Esophagus muscularis mucosa (tissue), 4 donors: ENCODE measurements around the gene PRKCE. TPM values are rescaled to one million over a fixed set of nuclear protein-coding genes. Genes with fewer than 3 reads are reported as not detected.

Experiments used
- DNase-seq: peaks from one replicate; pipeline ENCODE4 v3.0.0-alpha.2; 2017; ENCODE audit errors: extremely low spot score
- H3K27ac ChIP-seq, 4 donors: fragments of 200-600 bp; sonication (generic); replicated peaks in 1 of 4; 1 replicate in 3 of 4; 2 replicates in 1 of 4; pipeline ENCODE4 v1.5.1; 2016 to 2019; ENCODE audit warnings: mild to moderate bottlenecking in 1 of 4
- H3K27me3 ChIP-seq, 4 donors: fragments of 200-600 bp; sonication (generic); one replicate each; pipeline versions ENCODE4 v1.5.1 to v1.6.0; 2016 to 2019
- H3K36me3 ChIP-seq, 4 donors: fragments of 200-600 bp; sonication (generic); one replicate each; pipeline ENCODE4 v1.5.1; 2016 to 2019
- H3K4me1 ChIP-seq, 4 donors: fragments of 200-600 bp; sonication (generic); one replicate each; pipeline ENCODE4 v1.5.1; 2016 to 2019
- H3K4me3 ChIP-seq, 4 donors: fragments of 200-600 bp; sonication (generic); 1 replicate in 2 of 4; 2 replicates in 2 of 4; pipeline ENCODE4 v1.5.1; 2016 to 2019; ENCODE audit warnings: mild to moderate bottlenecking in 4 of 4, moderate library complexity in 1 of 4
- H3K9me3 ChIP-seq, 4 donors: fragments of 200-600 bp; sonication (generic); 1 replicate in 3 of 4; 2 replicates in 1 of 4; pipeline ENCODE4 v1.5.1; 2016 to 2019
- CTCF ChIP-seq, 3 experiments: fragments of 200-600 bp in 2 of 3; fragments of 450-650 bp in 1 of 3; sonication (generic) in 2 of 3; IDR thresholded peaks; one replicate each; pipeline ENCODE4 v1.5.1; 2017 to 2019; ENCODE audit warnings: antibody characterized with exemption in 3 of 3, mild to moderate bottlenecking in 2 of 3, moderate library complexity in 1 of 3
- EP300 ChIP-seq: sonication (generic); formaldehyde crosslinking; IDR thresholded peaks from one replicate; pipeline ENCODE4 v1.6.1; 2017; ENCODE audit warnings: antibody characterized with exemption
- POLR2A ChIP-seq: fragments of 450-650 bp; IDR thresholded peaks from one replicate; pipeline ENCODE4 v1.6.1; 2017; ENCODE audit warnings: antibody characterized with exemption, moderate library complexity, mild to moderate bottlenecking, low read depth
- POLR2AphosphoS5 ChIP-seq, 2 donors: sonication (generic); formaldehyde crosslinking; IDR thresholded peaks; one replicate each; pipeline ENCODE4 v1.6.1; 2017; ENCODE audit warnings: antibody characterized with exemption in 2 of 2
- WGBS: methylation state at CpG from one replicate; pipeline ENCODE4 v1.1.5; 2018; 5-methylcytosine and 5-hydroxymethylcytosine counted together
- intact Hi-C: fragments of 100-400 bp; cut with DNase I; formaldehyde crosslinking; loops from one replicate; pipeline ENCODE4 v1.15.1; 2023
- total RNA-seq, 4 donors: library from RNA; depleted of rRNA; stranded (reverse); fragments of >200 nt; gene quantifications; one replicate each; pipeline versions ENCODE4 v1.1.0 to v1.2.1, GENCODE V29; 2016

PRKCE gene
- total RNA-seq, 4 donors from 2014 or later, result 11.6 to 21.1 (median 13.0) TPM

- H3K27ac ChIP-seq, result peak overlapping the region; percentile 99 to 100 (median 100)
- no peaks in the 10 kb centered on the region for H3K36me3 ChIP-seq
- H3K27me3 ChIP-seq, result no peaks in the 10 kb centered on the region
- 12% methylated on average over 10 of the region's 10 CpGs for WGBS
- TF ChIP-seq EP300, result no peak
- peak in 1 of 2 donors; percentile 6 for TF ChIP-seq POLR2AphosphoS5 (IDR thresholded peaks at IDR 0.05)
- peak in 1 of 3 experiments; percentile 17 for TF ChIP-seq CTCF (IDR thresholded peaks at IDR 0.05)
- peak overlapping the region; percentile 89 to 99 (median 94) for H3K4me3 ChIP-seq
- H3K4me1 ChIP-seq, result peaks cover 31 to 57% (median 51%) of the 10 kb centered on the region in 4 donors
- DNase-seq, result no peak
- no peaks in the 10 kb centered on the region for H3K9me3 ChIP-seq
- intact Hi-C loops, result loop anchor here (10.0 kb wide), 1 partner anchor 805 kb away; no protein-coding TSS in a partner anchor
Observed at GRCh38 chr2:45649462-45649857, 2.0 kb upstream of the PRKCE start.

- peak overlapping the region; percentile 99 to 100 (median 100) for H3K27ac ChIP-seq
- intact Hi-C loops, result loop anchor here (10.0 kb wide), 1 partner anchor 805 kb away; no protein-coding TSS in a partner anchor
- no peaks in the 10 kb centered on the region for H3K9me3 ChIP-seq
- under 1% methylated on average over 36 of the region's 66 CpGs for WGBS
- peak; percentile 95 for DNase-seq
- peaks cover 32 to 63% (median 56%) of the 10 kb centered on the region in 4 donors for H3K4me1 ChIP-seq
- no peaks in the 10 kb centered on the region for H3K27me3 ChIP-seq
- H3K36me3 ChIP-seq, result no peaks in the 10 kb centered on the region
- peak overlapping the region; percentile 89 to 99 (median 94) for H3K4me3 ChIP-seq
- TF ChIP-seq POLR2AphosphoS5 (IDR thresholded peaks at IDR 0.05) (peak; percentile 47 to 55), CTCF (IDR thresholded peaks at IDR 0.05) (no peak)
Observed at GRCh38 chr2:45649858-45650811, 1.3 kb upstream of the PRKCE start.

- DNase-seq, result peak; percentile 100
- peak; percentile 97 for TF ChIP-seq POLR2AphosphoS5 (IDR thresholded peaks at IDR 0.05)
- peak; percentile 29 to 52 (median 32) for TF ChIP-seq CTCF (IDR thresholded peaks at IDR 0.05)
- TF ChIP-seq EP300, result peak; percentile 34
- peak; percentile 63 for TF ChIP-seq POLR2A
- intact Hi-C loops, result no loop called here
- H3K4me1 ChIP-seq, result peaks cover 32 to 65% (median 60%) of the 10 kb centered on the region in 4 donors
- H3K27ac ChIP-seq, result peak overlapping the region; percentile 99 to 100 (median 100)
- H3K9me3 ChIP-seq, result no peaks in the 10 kb centered on the region
- H3K36me3 ChIP-seq, result no peaks in the 10 kb centered on the region
- H3K27me3 ChIP-seq, result no peaks in the 10 kb centered on the region
- 0% methylated on average over 25 of the region's 79 CpGs for WGBS
- H3K4me3 ChIP-seq, result peak overlapping the region; percentile 89 to 99 (median 94)
Observed at GRCh38 chr2:45650851-45651414, 542 bp upstream of the PRKCE start.

GRCh38 chr2:45652090-45653031 is 886 bp downstream of the PRKCE start:
- H3K27me3 ChIP-seq, result no peaks in the 10 kb centered on the region
- H3K4me1 ChIP-seq, result peaks cover 28 to 74% (median 67%) of the 10 kb centered on the region in 4 donors
- no peak for TF ChIP-seq CTCF (IDR thresholded peaks at IDR 0.05)
- TF ChIP-seq POLR2AphosphoS5 (IDR thresholded peaks at IDR 0.05), result peak; percentile 27 to 37
- intact Hi-C loops, result no loop called here
- no peaks in the 10 kb centered on the region for H3K9me3 ChIP-seq
- 3% methylated on average over 33 of the region's 53 CpGs for WGBS
- peak overlapping the region; percentile 99 to 100 (median 100) for H3K27ac ChIP-seq
- no peaks in the 10 kb centered on the region for H3K36me3 ChIP-seq
- peak overlapping the region; percentile 89 to 99 (median 94) for H3K4me3 ChIP-seq
- DNase-seq, result no peak
